Fibroblast of skin of left quadriceps (primary cell): ENCODE results near the gene SLC9A8.
A peak's percentile ranks its signal among the peaks of the same experiment; 100 is the strongest.
"Not testable (repeated sequence)": the region's sequence is repeated elsewhere in the genome, so short reads cannot be mapped to it uniquely, and the experiment has no call there.

Experiments
- DNase-seq, 2 experiments: peaks; one replicate each; pipeline ENCODE4 v3.0.0-alpha.2; 2013; ENCODE audit warnings: low read depth in 2 of 2

Gene SLC9A8

DNA sequence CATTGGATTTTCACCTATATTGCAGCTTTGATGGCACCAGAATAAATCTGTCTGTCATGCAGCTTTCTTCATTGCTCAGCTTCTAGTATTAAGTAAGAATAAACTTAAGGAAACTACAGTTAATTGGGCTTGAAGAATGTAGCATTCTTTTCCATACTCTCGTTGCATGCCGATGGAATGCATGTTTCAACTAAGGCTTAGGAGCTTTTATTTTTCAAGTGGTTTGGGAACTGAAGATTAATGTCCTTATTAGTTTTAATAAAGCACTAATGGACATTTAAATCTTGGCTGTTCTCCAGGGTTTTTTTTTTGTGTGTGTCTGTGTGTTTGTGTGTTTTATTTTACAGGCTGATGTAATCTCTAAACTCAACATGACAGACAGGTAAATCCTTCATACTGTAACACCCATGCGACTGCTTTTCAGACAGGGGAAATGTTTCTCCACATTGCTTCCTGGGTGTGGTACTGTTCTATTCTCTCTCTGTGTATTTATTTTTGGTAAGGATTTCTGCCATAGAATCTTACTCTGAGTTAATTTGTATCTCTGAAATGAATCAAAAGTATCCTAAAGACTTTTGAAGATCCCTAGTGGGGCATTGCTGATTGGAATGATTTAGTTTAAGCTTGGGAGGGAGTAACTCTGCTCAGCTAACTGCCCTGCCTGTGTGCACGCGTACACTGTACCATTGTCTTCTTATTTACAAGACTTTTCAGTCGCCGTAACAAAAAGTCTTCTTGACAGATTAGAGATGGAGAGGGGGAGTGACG, 38.0 kb downstream of the SLC9A8 start:
- no peak for DNase-seq

DNA sequence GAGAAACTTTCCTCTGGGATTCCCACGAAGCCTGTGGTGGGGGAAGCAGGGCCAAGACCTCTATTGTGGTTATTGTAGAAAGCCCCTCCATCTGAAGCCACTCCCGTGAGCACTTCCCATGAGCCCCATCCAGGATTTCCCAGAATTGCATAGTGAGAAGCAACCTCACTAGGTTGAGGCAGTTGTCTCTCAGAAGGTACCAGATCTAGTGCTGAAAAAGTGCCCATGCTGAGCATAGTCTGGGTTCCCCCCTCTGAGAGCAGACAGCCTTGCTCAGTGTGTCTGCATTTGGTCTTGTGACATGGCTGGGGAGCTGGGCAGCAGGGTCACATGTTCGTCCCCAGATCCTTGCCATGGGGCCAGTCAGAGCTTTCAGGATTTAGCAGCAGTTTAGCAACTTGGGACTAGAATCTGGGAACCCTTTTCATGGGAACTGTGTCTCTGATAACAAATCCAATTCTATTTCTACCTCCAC, 38.6 kb downstream of the SLC9A8 start:
- DNase-seq = no peak

DNA sequence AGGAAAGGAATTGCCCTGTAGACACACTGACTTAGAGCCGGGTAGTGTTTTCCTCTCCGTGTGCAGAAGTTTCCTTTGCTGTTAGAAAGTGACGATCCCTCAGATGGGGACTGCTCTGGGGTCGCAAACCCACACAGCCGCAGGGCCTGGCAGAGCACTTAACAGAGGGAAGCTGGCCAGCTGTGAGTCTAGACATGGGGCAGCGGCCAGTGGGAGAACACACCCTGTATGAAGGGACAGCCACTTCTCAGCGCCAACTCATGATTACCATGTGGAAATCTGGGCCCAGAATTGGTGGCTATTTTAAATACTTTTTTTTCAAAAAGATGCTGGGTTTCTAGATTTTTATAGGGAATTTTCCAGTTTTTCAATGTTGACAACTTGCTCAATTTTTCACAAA, 39.4 kb downstream of the SLC9A8 start:
- DNase-seq = no peak

DNA sequence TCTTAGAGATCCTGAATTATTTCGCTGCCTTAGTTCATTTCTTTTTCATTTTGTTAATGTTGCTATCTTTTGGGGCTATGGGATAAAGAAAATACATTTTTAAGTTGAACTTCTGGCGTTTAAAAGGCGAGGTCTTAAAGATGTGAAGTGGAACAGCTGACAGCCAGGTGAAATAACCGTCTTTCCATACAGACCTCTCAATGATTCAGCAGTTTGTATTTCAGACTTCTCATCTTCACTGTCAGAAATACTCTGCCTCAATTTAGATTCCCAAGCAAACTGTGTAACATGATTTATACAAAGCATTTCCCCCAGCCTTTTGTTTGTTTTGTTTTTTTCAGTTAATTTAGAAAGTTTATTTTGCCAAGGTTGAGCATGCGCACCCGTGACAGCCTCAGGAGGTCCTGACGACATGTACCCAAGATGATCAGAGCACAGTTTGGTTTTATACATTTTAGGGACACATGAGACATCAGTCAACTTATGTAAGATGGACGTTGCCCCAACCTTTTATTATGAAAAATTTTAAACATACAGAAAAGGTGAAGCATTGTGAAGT, 40.0 kb downstream of the SLC9A8 start:
- DNase-seq = no peak

DNA sequence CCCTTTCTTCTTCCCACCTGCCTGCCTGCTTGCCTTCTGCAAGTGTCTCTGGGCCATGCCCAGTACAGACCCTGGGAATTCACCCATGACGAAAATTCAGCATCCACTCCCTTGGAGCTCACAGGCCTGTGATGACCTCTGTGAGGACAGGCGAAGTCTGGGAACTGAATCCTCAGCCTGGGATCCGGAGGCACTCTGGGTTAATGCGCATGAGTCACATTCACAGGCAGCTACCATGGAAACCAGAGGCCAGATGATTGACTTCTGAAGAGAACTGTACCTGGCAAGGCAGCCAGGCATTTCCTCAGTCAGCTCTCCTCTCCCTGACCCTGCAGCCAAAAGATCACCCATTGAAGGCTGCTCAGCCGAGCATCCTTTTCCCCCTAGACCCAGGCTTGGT, 41.0 kb downstream of the SLC9A8 start:
- peak in 1 of 2 experiments; percentile 16 for DNase-seq

DNA sequence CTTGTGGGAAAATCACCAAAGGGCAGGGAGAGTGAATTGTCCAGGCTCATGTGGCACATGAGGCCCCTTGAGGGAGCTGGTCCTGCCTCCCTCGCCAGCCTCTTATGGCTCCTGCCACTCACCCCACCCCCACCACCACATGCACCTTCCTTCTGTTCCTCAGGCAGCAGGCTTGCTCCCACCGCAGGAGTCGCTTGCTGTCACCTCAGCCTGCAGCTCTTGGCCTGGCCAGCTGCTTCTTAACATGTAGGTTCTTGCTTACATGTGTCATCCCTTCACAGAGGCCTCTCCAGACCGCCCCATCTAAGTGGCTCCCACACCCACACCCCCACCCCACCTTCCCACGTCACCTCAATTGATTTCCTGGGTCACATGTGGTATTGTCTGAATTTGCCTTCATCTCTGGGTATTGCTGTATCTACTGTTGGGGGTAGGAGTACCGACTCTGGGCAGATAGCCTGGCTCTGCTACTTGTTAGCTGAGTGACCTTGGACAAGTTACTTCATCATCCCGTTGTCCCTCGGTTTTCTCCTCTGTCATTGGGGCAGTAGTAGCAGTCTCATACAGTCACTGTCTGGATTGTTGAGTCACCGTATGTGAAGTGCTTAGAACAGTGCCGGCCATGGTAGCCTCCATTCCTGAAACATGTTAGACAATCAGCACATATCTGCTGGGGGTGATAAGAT, 41.7 kb downstream of the SLC9A8 start:
- DNase-seq = no peak

DNA sequence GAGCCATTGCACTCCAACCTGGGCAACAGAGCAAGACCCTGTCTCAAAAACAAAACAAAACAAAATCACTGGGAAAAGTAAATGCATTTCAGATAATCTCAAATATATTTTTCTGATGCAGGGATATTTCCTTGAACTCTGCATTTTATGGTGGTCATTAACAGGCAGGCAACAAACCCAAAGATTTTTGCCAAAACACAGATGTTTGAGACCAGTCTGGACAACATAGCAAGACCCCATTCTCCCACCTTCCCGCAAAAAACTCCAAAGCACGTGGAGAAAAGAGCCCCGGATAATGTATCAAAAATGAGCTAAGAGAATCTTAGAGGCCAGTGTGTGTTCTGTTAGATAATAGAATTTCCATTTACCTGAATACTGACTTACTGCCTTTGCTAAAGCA, 44.3 kb downstream of the SLC9A8 start:
- no peak for DNase-seq

DNA sequence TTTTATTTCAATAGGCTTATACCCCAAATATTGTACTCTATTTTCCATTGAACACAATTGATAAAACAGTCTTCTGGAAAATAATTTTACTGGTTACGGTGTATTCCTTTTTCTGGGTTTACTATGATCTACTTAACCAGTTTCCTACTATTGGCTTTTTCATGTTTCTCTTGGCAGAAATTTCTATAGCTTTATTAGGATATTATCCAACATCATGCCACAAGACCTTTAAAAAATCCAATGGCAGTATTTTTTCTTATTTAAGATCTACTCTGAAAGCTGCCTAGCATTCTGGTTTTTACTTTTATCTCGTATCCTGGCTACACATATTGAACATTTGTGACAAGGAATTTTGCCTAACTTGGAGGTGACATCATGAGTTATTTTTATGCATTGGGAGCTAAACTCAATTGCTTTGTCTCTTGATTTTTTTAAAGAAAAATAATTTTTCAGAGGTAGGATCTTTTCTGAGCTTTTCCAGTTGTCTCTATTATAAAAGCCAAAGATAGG, 45.5 kb downstream of the SLC9A8 start:
- no peak for DNase-seq

DNA sequence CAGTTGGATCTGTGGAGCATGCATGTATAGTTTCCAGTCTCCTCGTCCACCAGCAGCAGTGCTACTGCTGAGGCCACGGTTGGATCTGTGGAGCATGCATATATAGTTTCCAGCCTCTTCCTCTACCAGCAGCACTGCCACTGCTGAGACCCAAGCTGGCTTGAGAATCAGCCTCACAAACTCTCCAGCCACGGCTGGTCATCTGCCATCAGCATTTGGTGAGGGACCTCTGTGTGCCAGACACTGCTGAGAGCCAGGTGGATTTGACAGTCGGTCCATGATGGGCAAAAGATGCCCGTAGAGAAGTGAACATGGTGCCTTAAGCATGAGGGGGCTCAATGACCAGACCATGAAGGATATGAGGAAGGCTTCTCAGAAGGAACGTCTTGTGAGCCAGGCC, 46.4 kb downstream of the SLC9A8 start:
- DNase-seq = no peak

DNA sequence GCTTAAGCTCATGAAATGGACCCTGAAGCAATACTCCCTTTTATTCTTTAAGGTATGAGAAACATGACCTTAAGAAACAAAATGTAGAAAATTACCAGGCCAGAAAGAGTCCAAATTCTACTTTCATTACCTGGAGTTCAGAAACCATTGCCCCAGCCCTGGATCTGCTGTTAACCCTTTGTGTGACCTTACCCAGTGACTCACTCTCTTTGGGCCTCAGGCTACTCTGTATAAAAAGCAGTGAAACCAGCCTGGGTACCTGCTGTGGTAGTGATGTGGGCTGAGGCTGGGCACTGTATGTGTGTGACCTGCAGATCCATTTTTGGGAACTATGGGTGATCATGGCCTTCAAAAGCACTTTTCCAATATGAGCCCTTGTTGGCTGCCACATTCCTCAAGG, 47.2 kb downstream of the SLC9A8 start:
- DNase-seq = no peak

DNA sequence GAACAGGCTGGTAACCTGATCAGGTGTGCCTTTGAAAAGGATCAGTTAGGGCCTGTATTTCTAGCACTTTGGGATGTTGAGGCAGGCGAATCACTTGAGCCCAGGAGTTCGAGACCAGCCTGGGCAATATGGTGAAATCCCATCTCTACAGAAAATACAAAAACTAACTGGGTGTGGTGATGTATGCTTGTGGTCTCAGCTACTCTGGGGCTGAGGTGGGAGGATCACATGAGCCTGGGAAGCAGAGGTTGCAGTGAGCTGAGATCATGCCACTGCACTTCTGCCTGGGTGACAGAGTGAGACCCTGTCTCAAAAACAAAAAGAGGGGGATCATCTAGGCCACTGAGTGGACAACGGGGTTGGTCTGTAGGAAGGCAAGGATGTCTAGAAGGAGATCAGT, 48.6 kb downstream of the SLC9A8 start:
- not testable (repeated sequence) for DNase-seq

DNA sequence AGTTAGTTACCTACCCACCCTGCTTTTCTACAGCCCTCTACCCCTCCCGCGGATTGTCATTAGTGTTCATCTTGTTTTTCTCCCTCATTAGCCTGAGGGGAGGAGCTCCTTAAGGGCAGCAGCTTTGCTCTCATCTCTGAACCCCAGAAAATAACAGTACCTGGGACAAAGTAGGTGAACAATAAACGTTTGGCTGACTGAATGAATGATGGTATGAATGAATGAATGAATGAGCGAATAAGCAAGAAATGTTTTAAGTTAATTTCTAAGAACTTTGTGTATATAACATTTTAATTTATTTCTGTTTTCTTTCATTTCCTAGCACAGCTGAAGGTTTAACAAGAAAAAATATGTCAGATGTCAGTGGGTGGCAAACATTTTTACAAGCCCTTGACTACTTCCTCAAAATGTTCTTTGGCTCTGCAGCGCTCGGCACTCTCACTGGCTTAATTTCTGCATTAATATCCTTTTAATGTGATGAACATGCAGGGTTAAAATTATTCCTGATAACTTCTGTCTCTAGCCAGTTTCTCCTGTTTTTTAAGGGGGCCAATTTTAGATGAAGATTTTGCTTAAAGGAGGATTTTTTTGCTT, 50.1 kb downstream of the SLC9A8 start:
- no peak for DNase-seq

DNA sequence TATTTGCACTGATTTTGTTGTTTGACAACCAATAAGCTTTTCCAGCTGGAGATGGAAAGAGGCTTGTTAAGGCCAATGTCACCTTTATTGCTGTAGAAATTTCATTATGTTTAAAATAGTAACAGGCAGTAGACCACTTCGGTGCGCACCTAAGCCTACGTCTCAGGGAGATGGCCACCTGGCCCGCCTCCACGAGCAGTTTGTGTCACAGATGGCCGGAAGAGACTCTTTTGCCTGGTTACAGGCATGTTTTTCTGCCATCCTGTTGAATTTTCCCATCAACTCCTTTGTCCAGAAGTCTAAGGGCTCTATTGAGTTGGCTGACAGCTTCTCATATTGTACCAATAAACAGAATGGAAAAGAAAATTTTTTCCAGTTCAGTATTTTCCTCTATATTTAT, 51.0 kb downstream of the SLC9A8 start:
- DNase-seq = no peak

DNA sequence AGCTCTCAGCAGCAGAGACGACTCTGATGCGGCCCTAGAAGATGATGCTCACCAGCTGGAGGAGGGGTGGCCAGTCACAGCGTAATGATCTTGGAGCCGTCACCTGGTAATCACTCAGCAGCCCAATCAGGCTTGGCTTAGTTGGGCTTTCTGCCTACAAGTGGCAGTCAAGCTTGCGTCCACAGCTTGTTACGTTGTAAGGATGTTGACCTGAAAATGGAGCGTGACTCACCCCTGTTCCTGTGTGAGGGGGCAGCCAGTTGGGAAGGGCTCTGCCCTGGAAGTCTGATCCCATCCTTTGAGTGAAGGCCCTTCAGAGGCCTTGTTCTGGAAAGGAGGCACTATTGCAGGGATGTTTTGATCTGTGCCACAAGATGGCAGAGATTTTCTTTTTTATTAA, 52.9 kb downstream of the SLC9A8 start:
- peak in 1 of 2 experiments; percentile 20 for DNase-seq

DNA sequence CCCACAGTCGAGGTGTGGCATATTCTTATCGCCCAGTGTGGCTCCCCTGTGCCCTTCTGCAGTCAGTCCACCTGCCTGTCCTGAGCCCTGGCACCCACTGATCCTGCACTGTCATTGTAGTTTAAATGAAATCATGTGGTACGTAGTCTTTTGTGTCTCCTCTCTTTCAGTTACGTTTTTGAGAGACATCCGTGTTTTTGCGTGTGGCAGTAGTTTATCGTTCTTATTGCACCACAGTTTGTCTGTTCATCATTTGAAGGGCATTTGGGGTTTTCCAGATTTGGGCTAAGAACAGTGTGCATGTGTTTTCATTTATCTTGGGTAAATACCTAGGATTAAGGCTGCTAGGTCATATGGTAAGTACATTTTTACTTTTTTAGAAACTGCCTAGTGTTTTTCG, 53.4 kb downstream of the SLC9A8 start:
- peak; percentile 89 to 92 for DNase-seq

DNA sequence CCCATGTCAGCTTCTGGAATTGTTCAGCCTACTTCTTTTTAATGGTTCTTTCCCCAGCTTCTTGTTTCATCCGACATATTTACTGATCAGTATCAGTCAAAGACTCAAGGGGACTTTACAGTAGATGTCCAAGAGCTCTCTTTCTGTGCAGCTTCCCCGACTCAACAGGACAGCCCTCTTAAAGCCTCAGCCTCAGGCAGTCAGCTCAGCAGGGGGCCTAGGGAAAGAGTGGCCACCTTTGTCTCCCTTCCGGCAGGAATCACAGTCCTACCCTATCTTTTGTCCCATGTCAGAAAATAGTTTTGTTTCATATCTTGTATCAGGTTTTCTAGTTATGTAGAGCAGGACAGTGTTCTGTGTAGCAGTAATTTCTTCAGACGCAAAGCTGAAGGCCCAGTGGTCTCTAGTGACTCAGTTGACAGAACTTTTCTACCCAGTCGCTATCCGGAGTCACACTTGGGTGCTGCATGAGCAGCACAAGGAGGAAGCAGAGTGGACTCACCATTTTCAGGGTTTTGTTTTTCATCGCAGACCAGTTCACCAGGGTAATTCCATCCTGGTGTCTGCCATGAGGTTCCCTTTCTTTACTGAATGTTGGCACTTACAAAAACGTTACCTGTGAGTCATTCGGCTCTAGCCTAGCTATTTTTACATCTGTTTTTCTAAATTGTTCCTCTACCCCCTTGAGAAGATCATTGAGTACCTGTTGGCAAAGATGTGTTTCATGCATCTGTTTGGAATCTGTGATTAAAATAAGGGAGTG, 55.0 kb downstream of the SLC9A8 start:
- DNase-seq = no peak

DNA sequence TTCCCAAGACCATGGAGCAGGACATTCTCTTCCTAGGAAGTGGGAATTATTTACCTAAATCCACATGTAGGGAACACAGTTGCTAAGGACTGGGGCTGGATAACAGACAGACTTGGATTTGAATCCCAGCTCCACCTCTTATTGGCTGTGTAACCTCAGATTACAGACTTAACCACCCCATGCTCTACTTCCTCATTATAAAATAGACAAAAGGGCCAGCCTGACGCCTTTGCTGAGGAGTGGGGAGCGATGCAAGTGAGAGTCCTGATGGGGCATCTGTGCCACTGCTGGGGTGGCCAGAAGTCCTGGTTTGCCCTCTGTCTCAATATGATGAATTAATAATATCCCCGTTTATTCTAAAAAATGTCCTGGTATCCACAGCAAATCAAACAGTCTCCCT, 55.9 kb downstream of the SLC9A8 start:
- DNase-seq = no peak

DNA sequence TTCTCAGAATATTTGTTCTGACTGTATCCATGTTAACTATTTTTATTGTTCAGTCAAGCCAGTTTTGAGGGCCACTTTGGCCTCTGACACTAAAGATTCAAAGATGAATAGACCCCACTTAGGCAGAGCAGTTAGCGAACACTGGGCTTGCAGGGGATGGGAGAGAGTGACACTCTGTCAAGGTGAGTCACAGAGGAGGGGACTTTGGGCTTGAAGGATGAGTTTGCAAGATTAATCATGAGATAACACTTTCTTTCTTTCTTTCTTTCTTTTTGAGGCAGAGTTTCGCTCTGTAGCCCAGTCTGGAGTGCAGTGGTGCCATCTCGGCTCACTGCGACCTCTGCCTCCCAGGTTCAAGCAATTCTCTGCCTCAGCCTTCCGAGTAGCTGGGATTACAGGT, 56.3 kb downstream of the SLC9A8 start:
- DNase-seq = no peak

DNA sequence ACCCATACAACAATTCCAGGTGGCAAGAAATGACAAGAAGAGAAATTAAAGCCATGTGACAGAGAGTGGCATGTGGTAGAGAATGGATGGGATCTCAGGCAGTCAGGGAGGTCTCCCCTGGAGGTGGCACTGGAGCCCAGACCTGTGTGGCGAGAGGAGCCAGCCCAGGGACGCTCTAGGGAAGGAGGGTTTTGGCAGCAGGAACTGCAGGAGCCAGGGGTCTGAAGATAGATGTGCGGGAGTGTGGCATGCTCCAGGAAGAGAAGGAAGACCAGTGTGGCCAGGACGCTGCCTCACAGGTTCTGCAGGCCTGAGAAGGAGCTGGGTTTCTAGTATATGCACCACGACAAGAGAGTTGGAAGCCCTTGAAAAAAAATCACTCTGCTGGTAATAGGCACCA, 57.6 kb downstream of the SLC9A8 start:
- no peak for DNase-seq

DNA sequence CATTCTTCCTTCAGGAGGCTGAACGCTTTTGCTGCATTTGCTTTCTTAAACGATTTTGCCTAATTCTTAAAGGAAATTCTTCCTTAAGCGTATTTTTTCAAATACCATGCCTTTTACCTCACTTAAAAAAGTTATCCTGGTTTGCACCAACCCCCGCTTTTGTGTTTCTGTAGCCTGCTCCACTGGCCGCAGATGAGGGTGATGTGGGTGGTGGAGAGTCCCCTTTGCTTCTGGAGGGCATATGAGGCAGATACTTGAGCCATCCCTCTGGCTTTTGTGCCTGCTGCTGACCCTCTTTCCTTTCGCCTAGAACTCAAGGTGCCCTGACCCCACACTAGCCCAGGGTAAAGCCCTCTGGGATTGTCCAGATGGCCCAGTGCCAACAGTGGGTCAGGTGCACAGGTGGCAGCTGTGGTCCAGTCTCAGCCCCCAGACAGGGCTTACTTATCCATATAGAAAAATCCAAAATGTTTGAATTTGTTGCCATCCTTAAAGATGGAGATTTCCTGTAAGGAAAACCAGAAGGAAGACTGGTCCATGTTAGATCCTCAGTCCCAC, 58.8 kb downstream of the SLC9A8 start:
- DNase-seq = no peak

DNA sequence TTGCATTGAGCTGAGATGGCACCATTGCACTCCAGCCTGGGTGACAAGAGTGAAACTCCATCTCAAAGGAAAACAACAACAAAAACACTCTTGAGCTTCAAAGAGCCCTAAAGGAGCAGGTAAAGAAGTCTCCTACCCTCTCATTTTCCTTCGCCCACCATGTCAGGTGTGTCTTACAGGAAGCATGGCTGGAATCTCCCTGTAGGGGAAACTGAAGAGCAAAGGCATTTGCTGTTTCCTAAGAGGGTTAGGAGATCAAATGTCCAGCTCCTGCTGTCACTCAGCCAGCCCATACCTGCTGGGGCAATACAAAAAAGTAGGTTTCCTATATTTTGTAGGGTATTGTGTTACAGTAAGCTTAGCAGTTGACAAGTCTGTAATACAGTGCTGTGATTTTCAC, 59.4 kb downstream of the SLC9A8 start:
- DNase-seq = no peak
